ENCODE data around the gene ATP4B.

- TF ChIP-seq EP300 (IDR thresholded peaks at IDR 0.05; ENCODE audit: borderline replicate concordance in 1 of 2, low read depth in 1 of 2, low read length in 1 of 2) (no peak), RFX5 (IDR thresholded peaks at IDR 0.05; ENCODE audit: low read length) (no peak), MAX (IDR thresholded peaks at IDR 0.05; ENCODE audit: low read depth) (no peak)
- TF ChIP-seq, protein P1, sequence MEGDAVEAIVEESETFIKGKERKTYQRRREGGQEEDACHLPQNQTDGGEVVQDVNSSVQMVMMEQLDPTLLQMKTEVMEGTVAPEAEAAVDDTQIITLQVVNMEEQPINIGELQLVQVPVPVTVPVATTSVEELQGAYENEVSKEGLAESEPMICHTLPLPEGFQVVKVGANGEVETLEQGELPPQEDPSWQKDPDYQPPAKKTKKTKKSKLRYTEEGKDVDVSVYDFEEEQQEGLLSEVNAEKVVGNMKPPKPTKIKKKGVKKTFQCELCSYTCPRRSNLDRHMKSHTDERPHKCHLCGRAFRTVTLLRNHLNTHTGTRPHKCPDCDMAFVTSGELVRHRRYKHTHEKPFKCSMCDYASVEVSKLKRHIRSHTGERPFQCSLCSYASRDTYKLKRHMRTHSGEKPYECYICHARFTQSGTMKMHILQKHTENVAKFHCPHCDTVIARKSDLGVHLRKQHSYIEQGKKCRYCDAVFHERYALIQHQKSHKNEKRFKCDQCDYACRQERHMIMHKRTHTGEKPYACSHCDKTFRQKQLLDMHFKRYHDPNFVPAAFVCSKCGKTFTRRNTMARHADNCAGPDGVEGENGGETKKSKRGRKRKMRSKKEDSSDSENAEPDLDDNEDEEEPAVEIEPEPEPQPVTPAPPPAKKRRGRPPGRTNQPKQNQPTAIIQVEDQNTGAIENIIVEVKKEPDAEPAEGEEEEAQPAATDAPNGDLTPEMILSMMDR (IDR thresholded peaks at IDR 0.05) = no peak
Observed at GRCh38 chr13:113627136-113627535, 30.9 kb downstream of the ATP4B start.
